Peyer's patch (tissue), 4 donors: ENCODE results near the gene DDOST.

ENCODE experiments used
- CTCF ChIP-seq, 6 experiments: fragments of 450-650 bp in 4 of 6; fragments of 200-600 bp in 2 of 6; sonication (generic) in 1 of 6; IDR thresholded peaks; one replicate each; pipeline ENCODE4 v1.5.1; 2017 to 2019; ENCODE audit warnings: antibody characterized with exemption in 6 of 6, mild to moderate bottlenecking in 3 of 6, moderate library complexity in 1 of 6
- POLR2A ChIP-seq, 2 donors: fragments of 450-650 bp; IDR thresholded peaks; one replicate each; pipeline ENCODE4 v1.5.1; 2017; ENCODE audit warnings: antibody characterized with exemption in 2 of 2, mild to moderate bottlenecking in 2 of 2, moderate library complexity in 2 of 2

- TF ChIP-seq CTCF (IDR thresholded peaks at IDR 0.05): no peak
- TF ChIP-seq POLR2A (IDR thresholded peaks at IDR 0.05): no peak
Observed at GRCh38 chr1:20657024-20657423, 4.1 kb downstream of the DDOST start.
